ENCODE results near the gene LSM12.

Gene LSM12

GRCh38 chr17:44086364-44087311 is 20.2 kb upstream of the LSM12 start (continued):
- TF ChIP-seq HIC1 (tag by site-specific recombination; IDR thresholded peaks at IDR 0.05) (peak; percentile 32; the same call in 1 of the 2 replicates), ZNF214 (tag by site-specific recombination; IDR thresholded peaks at IDR 0.05; ENCODE audit: borderline replicate concordance) (no peak), ZNF529 (tag by site-specific recombination; IDR thresholded peaks at IDR 0.05; ENCODE audit: insufficient replicate concordance) (no peak), ZNF148 (tag by site-specific recombination; IDR thresholded peaks at IDR 0.05; ENCODE audit: borderline replicate concordance) (no peak), TSHZ1 (tag by site-specific recombination; IDR thresholded peaks at IDR 0.05; ENCODE audit: borderline replicate concordance) (no peak), ZNF449 (tag by site-specific recombination; IDR thresholded peaks at IDR 0.05) (no peak), ZNF404 (tag by site-specific recombination; IDR thresholded peaks at IDR 0.05) (no peak), GLI4 (tag by site-specific recombination; IDR thresholded peaks at IDR 0.05) (no peak), MZF1 (tag by site-specific recombination; IDR thresholded peaks at IDR 0.05; ENCODE audit: borderline replicate concordance) (peak; percentile 53; the same call in 1 of the 2 replicates), REPIN1 (tag by site-specific recombination; IDR thresholded peaks at IDR 0.05; ENCODE audit: low read depth) (no peak), ZNF692 (tag by site-specific recombination; IDR thresholded peaks at IDR 0.05) (0 out of 2 replicates have a peak, but pooled peaks have one; percentile 30), ZNF146 (tag by site-specific recombination; IDR thresholded peaks at IDR 0.05) (no peak), HOXD13 (CRISPR knock-in tag; IDR thresholded peaks at IDR 0.05; ENCODE audit: borderline replicate concordance) (no peak), ZNF223 (tag by site-specific recombination; IDR thresholded peaks at IDR 0.05) (no peak), ZNF701 (tag by site-specific recombination; IDR thresholded peaks at IDR 0.05) (no peak), GLIS2 (tag by site-specific recombination; IDR thresholded peaks at IDR 0.05) (peak; percentile 55; the same call in 1 of the 2 replicates), ZBTB1 (tag by site-specific recombination; IDR thresholded peaks at IDR 0.05) (0 out of 2 replicates have a peak, but pooled peaks have one; percentile 28), ZNF791 (tag by site-specific recombination; IDR thresholded peaks at IDR 0.05) (no peak), RBAK (tag by site-specific recombination; IDR thresholded peaks at IDR 0.05) (no peak), KLF16 (tag by site-specific recombination; IDR thresholded peaks at IDR 0.05) (peak; percentile 34; the same call in 1 of the 2 replicates), ZNF629 (tag by site-specific recombination; IDR thresholded peaks at IDR 0.05) (no peak; the same call in 1 of the 2 replicates), PRDM6 (tag by site-specific recombination; IDR thresholded peaks at IDR 0.05) (no peak), SCRT1 (tag by site-specific recombination; IDR thresholded peaks at IDR 0.05; ENCODE audit: borderline replicate concordance) (no peak), KLF10 (tag by site-specific recombination; IDR thresholded peaks at IDR 0.05) (peak; percentile 91), ZNF112 (tag by site-specific recombination; IDR thresholded peaks at IDR 0.05) (no peak)

Data from HEK293 (cell line).